HG03520 (cell line): ENCODE results near the gene RNF149.
"Not testable (repeated sequence)": the region's sequence is repeated elsewhere in the genome, so short reads cannot be mapped to it uniquely, and the experiment has no call there.

Experiments
- ATAC-seq: cut with Tn5 transposase; IDR thresholded peaks from one replicate; pipeline ENCODE4 v1.9.1; 2021; ENCODE audit warnings: mild to moderate bottlenecking, moderate library complexity; ENCODE audit not compliant: unreplicated experiment

Gene RNF149

DNA sequence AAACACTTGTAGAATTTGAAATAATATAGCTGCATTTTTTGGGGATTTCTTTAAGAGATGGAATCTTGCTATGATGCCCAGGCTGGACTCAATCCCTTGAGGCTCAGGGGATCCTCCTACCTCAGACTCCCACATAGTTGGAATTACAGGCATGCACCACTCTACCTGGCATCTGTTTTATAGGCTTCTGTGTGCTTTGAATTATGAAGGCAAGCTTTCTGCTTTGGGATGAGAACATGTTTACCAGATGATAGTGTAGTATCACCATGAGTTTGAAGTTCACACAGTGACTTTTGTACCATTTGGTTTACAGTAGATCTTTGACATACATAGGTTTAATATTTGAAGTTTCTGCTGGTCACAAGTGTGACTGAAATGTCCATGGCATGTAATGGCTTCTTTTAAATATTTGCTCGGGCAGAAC lies 45.1 kb downstream of the RNF149 start:
- ATAC-seq: no peak

DNA sequence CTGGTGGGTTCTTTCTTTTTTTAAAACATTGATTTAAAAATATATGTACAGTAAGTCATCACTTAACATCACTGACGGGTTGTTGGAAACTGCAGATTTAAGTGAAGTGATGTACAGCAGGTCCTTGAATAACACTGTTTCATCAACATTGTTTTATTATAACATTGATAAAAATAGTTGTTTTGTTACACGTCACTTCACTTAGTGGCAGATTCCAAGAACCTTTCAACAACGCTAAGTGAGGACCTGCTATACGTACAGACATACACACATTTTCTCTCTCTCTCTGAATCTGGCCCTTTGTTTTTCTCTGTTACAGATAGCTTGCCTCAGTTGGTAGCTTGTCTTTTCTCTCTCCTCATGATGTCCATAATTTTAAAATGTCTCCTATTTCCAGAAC lies 46.4 kb downstream of the RNF149 start:
- no peak for ATAC-seq

DNA sequence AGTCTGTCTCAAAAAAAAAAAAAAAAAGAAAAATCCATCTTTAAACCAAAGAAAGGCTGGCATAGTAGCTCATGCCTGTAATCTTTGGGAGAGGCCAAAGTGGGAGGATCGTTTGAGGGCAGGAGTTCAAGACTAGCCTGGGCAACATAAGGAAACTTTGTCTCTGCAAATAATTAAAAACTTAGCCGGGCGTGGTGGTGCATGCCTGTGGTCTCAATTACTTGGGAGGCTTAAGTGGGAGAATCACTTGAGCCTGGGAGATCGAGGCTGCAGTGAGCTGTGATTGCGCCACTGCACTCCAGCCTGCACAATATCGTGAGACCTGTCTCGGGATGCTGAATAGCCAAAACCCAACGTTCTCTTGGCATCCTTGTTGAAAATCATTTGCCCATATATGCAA lies 49.7 kb downstream of the RNF149 start:
- no peak for ATAC-seq

DNA sequence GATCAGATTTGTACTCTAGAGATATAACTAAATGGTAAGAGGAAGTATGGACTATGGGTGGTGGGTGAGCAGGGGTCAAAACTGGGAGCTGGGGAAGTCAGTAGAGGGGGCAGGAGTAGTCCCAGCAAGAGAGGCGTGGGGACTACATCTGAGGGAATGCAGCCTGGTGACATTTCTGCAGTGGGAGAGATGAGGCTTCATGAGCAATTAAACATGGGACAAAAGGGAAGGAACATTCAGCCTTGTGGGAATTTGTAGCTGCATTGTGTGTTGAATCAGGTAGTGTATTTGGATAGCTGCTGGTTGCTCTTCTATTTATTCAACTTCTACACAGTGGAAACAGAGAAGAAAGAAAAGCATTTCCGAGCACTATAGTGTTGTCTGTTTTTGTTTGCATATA lies 52.2 kb downstream of the RNF149 start:
- ATAC-seq: no peak

DNA sequence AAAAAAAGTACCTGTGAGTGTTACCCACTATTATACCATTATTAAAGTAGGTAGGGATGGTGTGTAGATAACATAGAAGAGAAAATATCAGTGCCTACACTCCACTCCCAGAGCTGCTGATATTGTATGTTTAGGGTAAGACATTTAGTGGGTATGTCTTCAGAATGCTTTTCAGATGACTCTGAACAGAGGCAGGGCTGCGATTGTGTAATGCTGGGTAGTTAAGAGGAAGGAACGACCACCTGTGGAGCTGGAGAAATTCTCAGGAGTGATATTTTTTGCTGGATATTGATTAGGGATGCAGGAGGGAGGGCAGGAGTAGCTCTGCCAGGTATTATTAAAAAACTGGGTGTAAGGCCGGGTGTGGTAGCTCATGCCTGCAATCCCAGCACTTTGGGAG lies 53.0 kb downstream of the RNF149 start:
- ATAC-seq: no peak

DNA sequence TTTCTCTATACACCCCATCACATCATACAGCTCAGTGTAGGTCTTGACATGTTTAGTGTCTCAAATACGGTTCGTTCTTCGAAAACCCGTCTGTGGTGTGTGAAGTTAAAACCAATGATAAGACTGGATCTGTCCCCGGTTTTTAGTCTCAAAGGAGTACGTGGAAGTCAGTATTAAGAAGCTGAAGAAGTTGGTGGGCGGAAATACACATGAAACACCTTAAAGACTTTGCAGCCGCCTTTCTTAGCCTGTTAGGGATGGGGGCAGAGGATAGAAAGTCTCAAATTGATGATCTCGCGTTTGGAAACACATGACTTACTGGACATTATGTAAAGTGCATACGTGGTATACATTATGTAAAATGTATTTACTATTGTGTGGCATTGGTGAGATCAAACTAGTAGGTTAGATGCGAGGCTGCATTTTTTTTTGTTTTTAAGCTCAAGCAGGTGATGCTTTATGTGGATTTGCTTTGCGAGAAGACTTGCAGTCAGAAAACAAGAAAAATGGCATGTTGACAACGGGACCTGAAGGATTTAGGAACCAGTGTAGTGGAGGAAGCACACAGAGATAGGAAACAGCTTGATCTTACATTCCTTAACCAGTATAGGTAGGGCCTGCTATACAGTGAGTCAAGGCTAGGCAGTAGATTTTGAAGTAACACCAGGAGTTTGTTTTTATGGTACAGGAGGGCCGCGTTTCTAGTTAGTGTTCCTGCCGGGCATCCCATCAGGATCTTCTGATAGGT lies 54.6 kb downstream of the RNF149 start:
- ATAC-seq: no peak

DNA sequence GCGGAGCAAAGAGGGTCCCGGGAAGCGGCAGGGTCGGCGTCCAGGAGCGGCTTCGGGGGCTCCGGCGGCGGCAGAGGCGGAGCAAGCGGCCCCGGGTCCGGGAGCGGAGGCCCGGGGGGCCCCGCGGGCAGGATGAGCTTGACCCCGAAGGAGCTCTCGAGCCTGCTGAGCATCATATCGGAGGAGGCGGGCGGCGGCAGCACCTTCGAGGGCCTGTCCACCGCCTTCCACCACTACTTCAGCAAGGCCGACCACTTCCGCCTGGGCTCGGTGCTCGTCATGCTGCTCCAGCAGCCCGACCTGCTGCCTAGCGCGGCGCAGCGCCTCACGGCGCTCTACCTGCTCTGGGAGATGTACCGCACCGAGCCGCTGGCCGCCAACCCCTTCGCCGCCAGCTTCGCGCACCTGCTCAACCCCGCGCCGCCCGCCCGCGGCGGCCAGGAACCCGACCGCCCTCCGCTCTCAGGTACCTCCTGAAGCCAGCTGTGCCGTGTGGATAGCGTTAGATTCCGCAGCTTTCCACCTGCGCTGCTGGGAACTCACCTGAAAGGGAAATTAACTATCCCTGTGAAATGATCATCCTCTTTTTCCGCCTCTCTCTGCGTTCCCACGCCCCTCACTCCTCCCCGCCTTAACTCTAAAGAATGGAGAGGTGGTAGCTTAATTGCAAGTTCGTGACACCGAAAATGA lies 55.3 kb downstream of the RNF149 start:
- ATAC-seq: peak; percentile 47

DNA sequence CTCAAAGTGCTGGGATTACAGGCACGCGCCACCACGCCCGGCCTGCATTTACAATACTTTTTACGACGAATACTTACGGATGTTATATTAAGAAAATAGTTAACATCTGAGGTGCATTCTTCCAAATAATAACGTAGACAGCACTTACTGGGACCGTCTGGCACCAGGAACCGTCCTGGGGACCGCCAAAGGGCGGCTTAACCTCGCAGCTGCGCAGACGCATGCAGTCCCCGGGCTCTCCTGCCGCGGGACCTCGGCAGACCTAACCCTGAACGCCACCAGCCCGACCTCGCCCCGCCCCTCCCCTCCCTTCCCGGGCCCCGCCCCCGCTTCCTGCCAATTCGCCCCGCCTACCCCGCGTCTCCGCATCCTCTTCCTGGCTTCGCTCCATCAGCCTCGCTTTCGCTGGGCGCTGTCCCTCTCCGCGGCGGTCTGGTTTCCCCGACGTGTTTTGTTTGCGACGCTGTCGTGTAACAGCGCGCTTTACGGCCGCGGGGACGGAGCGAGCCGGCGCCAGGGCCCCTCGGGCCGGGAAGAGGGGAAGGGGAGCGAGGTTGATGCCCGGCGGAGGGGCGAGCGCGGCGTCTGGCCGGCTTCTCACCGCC lies 56.0 kb downstream of the RNF149 start, which contains the start of gene CNOT11:
Gene CNOT11, plus strand, starts transcription at position 479 of the 605 bp plus-strand sequence. Its CDS starts 79 bp downstream, at position 558.
- ATAC-seq: peak; percentile 79

DNA sequence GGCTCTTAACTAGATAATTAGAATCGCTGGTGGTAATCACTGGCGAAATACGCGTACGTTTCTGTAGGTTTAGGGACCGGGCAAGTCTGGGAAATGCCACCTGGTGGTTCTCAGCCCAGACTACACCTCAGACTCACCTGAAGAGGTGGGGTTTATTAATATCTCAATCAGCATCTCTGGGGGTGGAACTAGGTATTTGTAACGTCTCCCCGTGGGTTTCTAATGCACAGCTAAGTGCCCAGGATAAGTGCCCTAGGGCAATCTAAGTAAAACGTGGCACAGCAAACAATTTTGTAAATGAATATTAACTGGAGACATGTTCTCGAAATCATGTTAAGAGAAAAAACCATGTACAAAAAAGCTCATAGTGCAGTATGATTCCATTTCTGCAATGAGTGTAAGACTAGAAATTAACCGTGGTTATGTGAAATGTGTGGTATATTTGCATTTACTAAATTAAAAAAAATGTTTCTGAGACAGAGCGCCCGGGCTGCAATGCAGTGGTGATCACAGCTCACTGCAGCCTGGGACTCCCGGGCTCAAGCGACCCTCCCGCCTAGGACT lies 56.6 kb downstream of the RNF149 start:
- peak; percentile 42 for ATAC-seq

DNA sequence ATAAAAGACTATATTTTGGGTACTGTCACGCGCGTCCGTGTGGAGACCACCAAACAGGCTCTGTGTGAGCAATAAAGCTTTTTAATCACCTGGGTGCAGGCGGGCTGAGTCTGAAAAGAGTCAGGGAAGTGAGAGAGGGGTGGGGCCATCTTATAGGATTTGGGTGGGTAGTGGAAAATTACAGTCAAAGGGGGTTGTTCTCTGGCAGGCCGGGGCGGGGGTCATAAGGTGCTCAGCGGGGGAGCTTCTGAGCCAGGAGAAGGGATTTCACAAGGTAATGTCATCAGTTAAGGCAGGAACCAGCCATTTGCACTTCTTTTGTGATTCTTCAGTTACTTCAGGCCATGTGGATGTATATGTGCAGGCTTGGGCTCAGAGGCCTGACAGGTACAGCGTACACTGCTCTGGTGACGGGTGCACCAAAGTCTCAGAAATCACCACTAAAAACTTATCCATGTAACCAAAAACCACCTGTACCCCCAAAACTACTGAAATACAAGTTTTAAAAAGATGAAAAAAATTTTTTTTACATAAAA lies 57.2 kb downstream of the RNF149 start:
- ATAC-seq: not testable (repeated sequence)

DNA sequence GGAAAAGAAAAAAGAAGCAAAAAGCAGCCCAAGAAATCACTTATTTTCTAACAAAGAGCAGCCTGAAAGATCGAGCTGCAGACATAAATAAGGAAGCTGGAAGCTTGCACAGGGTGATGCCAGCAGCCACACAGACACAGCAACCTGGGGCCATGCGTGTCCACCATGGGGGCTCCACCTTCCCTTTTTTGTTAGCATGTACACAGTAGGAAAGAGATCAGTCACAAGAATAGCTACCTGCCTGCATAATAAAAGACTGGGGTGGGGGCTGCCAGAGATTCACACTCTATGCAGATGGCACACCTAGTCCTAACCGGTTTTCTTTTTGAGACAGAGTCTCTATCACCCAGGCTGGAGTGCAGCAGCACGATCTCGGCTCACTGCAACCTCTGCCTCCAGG lies 58.7 kb downstream of the RNF149 start:
- ATAC-seq: no peak

DNA sequence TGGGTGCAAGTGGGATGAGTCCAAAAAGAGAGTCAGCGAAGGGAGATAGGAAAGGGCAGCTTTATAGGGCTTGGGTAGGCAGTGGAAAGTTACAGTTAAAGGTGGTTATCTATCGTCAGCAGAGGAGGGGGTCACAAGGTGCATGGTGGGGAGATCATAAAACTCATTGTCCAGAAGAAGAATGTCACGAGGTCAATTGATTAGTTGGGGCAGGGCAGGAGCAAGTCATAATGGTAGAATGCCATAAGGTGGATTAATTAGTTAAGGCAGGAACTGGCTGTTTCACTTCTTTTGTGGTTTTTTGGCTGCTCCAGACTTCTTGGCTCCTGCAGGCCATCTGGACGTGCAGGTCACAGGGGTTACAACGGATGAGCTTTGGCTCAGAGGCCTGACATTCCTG lies 59.7 kb downstream of the RNF149 start:
- ATAC-seq: not testable (repeated sequence)

DNA sequence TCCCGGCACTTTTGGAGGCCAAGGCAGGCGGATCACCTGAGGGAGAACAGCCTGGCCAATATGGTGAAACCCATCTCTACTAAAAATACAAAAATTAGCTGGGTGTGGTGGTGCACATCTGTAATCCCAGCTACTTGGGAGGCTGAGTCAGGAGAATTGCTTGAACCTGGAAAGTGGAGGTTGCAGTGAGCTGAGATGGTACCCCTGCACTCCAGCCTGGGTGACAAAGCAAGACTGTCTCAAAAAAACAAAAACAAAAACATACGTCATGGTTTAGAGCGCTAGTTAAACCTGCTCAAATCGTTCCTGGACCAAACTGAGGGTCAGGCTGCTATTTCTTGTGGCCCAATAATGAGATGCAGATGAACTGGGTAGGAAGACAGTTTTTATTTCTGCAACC lies 63.0 kb downstream of the RNF149 start:
- not testable (repeated sequence) for ATAC-seq

DNA sequence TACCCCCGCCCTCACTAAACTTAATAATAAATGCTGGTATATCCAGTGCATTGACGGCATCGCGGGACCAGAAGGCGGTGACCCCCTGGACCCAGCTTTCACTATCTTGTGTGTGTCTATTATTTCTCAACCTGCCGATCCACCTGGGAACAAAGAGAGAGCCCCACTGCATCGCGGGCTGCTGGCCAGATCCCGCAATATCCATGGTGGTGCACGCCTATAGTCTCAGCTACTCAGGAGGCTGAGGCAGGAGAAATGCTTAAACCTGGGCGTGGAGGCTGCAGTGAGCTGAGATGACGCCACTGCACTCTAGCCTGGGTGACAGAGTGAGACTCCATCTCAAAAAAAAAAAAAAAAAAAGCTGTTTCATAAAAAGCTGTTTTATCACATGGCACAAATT lies 63.6 kb downstream of the RNF149 start:
- ATAC-seq: not testable (repeated sequence)

DNA sequence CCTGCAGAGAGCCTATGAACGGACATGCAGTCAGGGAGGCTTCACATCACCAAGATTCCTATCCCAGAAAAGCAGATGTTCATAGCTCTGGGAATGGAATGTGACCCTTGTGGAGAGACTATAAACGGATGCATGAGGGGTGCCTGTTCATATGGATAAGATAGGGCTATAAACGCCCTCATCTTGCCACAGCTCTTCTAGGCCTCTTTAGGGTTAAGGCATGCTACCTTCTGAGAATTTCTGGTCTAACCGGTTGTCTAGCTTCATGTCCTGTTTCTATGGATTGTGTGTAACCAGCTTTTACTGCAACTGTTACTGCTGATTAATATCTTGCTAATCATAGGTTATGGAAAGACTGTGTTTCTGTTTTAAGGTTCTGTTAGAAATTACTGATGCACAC lies 64.1 kb downstream of the RNF149 start:
- ATAC-seq: not testable (repeated sequence)

DNA sequence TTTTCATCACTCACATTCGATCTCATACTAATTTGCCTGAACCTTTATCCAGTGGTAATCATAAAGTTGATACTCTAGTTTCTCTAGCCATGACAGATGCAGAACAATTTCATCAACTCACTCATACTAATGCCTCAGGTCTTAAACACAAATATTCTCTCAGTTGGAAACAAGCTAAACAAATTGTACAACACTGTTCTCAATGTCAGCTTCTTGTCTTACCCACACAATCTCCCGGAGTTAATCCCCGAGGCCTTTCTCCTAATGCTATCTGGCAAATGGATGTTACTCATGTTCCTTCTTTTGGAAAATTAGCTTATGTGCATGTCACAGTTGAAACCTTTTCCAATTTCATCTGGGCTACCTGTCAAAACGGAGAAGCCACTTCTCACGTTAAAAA lies 67.3 kb downstream of the RNF149 start:
- no peak for ATAC-seq

DNA sequence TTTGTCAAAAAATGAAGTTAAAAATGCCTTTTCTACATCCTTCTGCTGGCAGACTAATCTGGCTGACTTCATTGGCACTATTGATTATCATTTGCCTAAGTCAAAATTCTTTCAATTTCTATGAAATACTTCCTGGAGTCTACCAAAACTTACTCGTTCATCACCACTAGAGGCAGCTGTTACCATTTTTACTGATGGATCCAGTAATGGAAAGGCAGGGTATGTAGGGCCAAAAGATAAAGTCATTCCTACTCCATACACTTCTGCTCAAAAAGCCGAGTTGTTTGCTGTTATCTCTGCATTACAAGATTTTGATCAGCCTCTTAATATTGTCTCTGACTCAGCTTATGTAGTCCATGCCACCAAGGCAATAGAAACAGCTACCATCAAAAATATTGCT lies 67.8 kb downstream of the RNF149 start:
- not testable (repeated sequence) for ATAC-seq

DNA sequence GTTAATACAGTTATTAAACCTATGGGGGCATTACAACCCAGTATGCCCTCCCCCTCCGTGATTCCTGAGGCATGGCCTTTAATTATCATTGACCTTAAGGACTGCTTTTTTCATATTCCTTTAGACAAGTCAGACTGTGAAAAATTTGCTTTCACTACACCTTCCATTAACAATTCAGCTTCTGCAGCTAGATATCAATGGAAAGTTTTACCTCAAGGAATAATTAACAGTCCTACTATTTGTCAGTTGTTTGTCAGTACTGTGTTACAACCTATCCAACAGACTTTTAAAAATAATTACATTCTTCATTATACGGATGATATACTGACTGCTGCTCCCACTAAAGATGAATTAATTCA lies 68.8 kb downstream of the RNF149 start:
- ATAC-seq: not testable (repeated sequence)

DNA sequence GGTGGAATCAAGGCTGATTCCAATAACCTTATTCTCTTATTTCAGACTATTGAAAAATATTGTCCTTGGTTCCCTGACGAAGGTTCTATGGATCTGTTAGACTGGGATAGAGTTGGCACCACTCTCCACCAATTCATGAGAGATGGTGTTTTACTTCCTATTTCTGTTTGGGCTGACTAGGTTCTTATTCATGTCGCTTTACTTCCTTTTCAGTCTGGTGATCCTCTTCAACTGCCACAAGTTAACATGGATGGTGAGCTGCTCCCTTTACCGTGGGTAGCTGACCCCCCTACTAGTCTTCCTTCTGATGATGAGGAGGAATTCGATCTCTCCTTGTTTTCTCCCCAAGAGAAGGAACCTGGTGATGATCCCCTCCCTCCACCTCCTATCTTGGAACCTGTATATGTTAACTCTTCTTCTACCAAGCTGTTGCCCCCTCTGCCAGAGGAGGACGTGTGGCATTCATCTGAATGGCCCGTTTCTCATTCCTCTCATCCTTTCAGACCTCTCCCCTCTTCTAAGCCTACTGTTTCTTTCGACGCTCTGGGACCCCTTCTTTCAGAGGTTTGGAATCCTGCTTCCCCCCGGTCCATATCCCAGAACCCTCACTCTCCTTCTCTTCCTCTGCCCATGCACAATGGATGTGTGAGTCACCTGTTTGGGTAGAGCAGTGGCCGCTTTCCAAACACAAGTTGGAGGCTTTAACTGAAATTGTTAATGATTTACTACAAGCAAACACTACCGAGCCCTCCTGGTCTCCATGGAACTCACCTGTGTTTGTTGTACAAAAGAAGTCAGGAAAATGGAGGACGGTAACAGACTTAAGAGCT lies 69.4 kb downstream of the RNF149 start:
- ATAC-seq: no peak

DNA sequence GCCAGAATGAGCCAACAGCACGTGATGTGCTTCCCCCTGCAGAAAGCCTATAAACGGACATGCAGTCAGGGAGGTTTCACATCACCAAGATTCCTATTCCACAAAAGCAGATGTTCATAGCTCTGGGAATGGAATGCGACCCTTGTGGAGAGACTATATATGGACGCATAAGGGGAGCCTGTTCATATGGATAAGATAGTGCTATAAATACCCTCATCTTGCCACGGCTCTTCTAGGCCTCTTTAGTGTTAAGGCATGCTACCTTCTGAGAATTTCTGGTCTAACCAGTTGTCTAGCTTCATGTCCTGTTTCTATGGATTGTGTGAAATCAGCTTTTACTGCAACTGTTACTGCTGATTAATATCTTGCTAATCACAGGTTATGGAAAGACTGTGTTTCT lies 70.6 kb downstream of the RNF149 start:
- not testable (repeated sequence) for ATAC-seq
